HepG2 (cell line): Measurements from ENCODE around the gene IGF1. TPM values are rescaled to one million over a fixed set of nuclear protein-coding genes. Genes with fewer than 3 reads are reported as not detected.

Experiments
- ATAC-seq: fragments of 200-7000 bp; cut with Tn5 transposase; 3 replicates; pipeline ENCODE4 v1.9.1; 2020; ENCODE audit warnings: mild to moderate bottlenecking, moderate library complexity
- BruUV-seq: library from RNA; stranded (reverse); fragments of 400-500 nt; replicated peaks from 2 replicates; lab custom pipeline; 2021; lab: Mats Ljungman, UMichigan
- CTCF ChIA-PET: fragments of 300-600 bp; formaldehyde crosslinking; extraction: SDS; loops from one replicate; lab custom pipeline; 2021; ENCODE audit warnings: low total read pairs, inconsistent platforms, low intra/inter-chr PET ratio; lab: Yijun Ruan, JAX
- POLR2A ChIA-PET: fragments of 350-600 bp; sonication (Branson Sonifier 250); formaldehyde crosslinking; loops from one replicate; lab custom pipeline; 2020; ENCODE audit warnings: antibody characterized with exemption, inconsistent platforms; lab: Yijun Ruan, JAX
- DNase-seq: peaks from one replicate; pipeline ENCODE4 v3.0.0-alpha.2; 2015; ENCODE audit warnings: low spot score
- FAIRE-seq: peaks from 3 replicates; lab custom pipeline; 2011; peaks lifted over from hg19 to GRCh38; lab: Jason Lieb, UNC
- H2AFZ ChIP-seq: one replicate; pipeline ENCODE4 v1.6.1; 2011; ENCODE audit warnings: low read length, inconsistent platforms
- H3K27ac ChIP-seq: fragments of 300-600 bp; 3 replicates; pipeline ENCODE4 v1.8.0; 2011; ENCODE audit warnings: mixed run types, mild to moderate bottlenecking, mixed read lengths, low read length, inconsistent platforms; ENCODE audit not compliant: insufficient read depth; ENCODE audit errors: extremely low read length
- H3K27me3 ChIP-seq, 2 experiments: fragments of 200-600 bp in 1 of 2; 2 replicates in 1 of 2; 3 replicates in 1 of 2; pipeline versions ENCODE4 v1.6.0 to v1.8.0; 2011; ENCODE audit warnings: low read length in 2 of 2, mild to moderate bottlenecking in 2 of 2, moderate library complexity in 2 of 2, inconsistent platforms in 1 of 2; ENCODE audit not compliant: insufficient read depth in 2 of 2, control insufficient read depth in 1 of 2
- H3K36me3 ChIP-seq, 2 experiments: fragments of 200-600 bp in 1 of 2; replicated peaks in 1 of 2; 2 replicates in 1 of 2; 3 replicates in 1 of 2; pipeline versions ENCODE4 v1.5.1 to v1.8.0; 2011; ENCODE audit warnings: low read length in 2 of 2, inconsistent platforms in 1 of 2; ENCODE audit not compliant: insufficient read depth in 2 of 2, control insufficient read depth in 1 of 2
- H3K4me1 ChIP-seq: 2 replicates; pipeline ENCODE4 v1.5.1; 2012; ENCODE audit warnings: low read length, inconsistent platforms; ENCODE audit not compliant: insufficient read depth
- H3K4me2 ChIP-seq: 2 replicates; pipeline ENCODE4 v1.6.0; 2011; ENCODE audit warnings: low read depth, low read length, inconsistent platforms
- H3K4me3 ChIP-seq, 3 experiments: fragments of 200-600 bp in 1 of 3; sonication (generic), shearing (Covaris generic) in 1 of 3; replicated peaks in 1 of 3; 2 replicates each; pipeline ENCODE4 v1.5.1; 2011 to 2016; ENCODE audit warnings: low read length in 3 of 3, inconsistent platforms in 2 of 3, low read depth in 2 of 3, mild to moderate bottlenecking in 2 of 3, control low read depth in 1 of 3, mixed read lengths in 1 of 3; ENCODE audit not compliant: insufficient read depth in 1 of 3
- H3K79me2 ChIP-seq: one replicate; pipeline ENCODE4 v1.6.1; 2011; ENCODE audit warnings: low read length, inconsistent platforms; ENCODE audit not compliant: insufficient read depth
- H3K9ac ChIP-seq: 2 replicates; pipeline ENCODE4 v1.6.0; 2011; ENCODE audit warnings: mild to moderate bottlenecking, low read depth, low read length, inconsistent platforms; ENCODE audit not compliant: insufficient read depth
- H3K9me3 ChIP-seq: 2 replicates; pipeline ENCODE4 v1.5.1; 2012; ENCODE audit warnings: mild to moderate bottlenecking, low read length
- H4K20me1 ChIP-seq: 2 replicates; pipeline ENCODE4 v1.6.0; 2011; ENCODE audit warnings: inconsistent platforms, mild to moderate bottlenecking, low read length, moderate library complexity; ENCODE audit not compliant: insufficient read depth
- ATF7 ChIP-seq, 2 experiments: fragments of 450-650 bp in 1 of 2; sonication (generic) in 1 of 2; formaldehyde crosslinking in 1 of 2; IDR thresholded peaks; 2 replicates each; pipeline versions ENCODE4 v1.4.0 to v1.6.1; 2016 to 2020; ENCODE audit warnings: antibody characterized with exemption in 1 of 2, mild to moderate bottlenecking in 1 of 2, missing genetic modification reagents in 1 of 2
- FLYWCH1 ChIP-seq: sonication (generic); formaldehyde crosslinking; IDR thresholded peaks from 2 replicates; pipeline ENCODE4 v1.8.1; 2023; ENCODE audit warnings: mild to moderate bottlenecking, missing genetic modification reagents
- MAFF ChIP-seq: IDR thresholded peaks from 2 replicates; pipeline ENCODE4 v1.6.1; 2011; ENCODE audit warnings: low read depth, low read length, improper control_type of control experiment
- MAFK ChIP-seq, 2 experiments: IDR thresholded peaks in 1 of 2; conservative IDR thresholded peaks in 1 of 2; 2 replicates each; pipeline ENCODE4 v1.6.1; 2011; ENCODE audit warnings: improper control_type of control experiment in 2 of 2, low read length in 2 of 2
- NFYC ChIP-seq: IDR thresholded peaks from 2 replicates; pipeline ENCODE4 v1.6.1; 2016; ENCODE audit warnings: missing genetic modification reagents, missing compliant biosample characterization
- SRSF9 ChIP-seq: fragments of 200-400 bp; formaldehyde crosslinking; IDR thresholded peaks from 2 replicates; pipeline ENCODE4 v1.6.1; 2018; ENCODE audit warnings: borderline replicate concordance, mild to moderate bottlenecking, low read depth, low read length; ENCODE audit not compliant: insufficient read depth, poor library complexity, severe bottlenecking
- SSRP1 ChIP-seq: IDR thresholded peaks from 2 replicates; pipeline ENCODE4 v1.6.1; 2016; ENCODE audit warnings: control low read depth
- TCF7L2 ChIP-seq: IDR thresholded peaks from 2 replicates; pipeline ENCODE4 v1.6.1; 2011; ENCODE audit warnings: mild to moderate bottlenecking, low read depth, low read length, moderate library complexity
- ZFP36L2 ChIP-seq: sonication (generic); formaldehyde crosslinking; IDR thresholded peaks from 2 replicates; pipeline ENCODE4 v1.4.0; 2020; ENCODE audit warnings: missing genetic modification reagents
- ZNF331 ChIP-seq: sonication (generic); formaldehyde crosslinking; IDR thresholded peaks from 2 replicates; pipeline ENCODE4 v1.4.0; 2020; ENCODE audit warnings: missing genetic modification reagents
- ZNF670 ChIP-seq: sonication (generic); formaldehyde crosslinking; IDR thresholded peaks from 2 replicates; pipeline ENCODE4 v1.8.0; 2022; ENCODE audit warnings: mild to moderate bottlenecking, missing genetic modification reagents, borderline replicate concordance
- ZSCAN20 ChIP-seq: sonication (generic); formaldehyde crosslinking; IDR thresholded peaks from 2 replicates; pipeline ENCODE4 v1.4.0; 2020; ENCODE audit warnings: missing genetic modification reagents, mild to moderate bottlenecking, borderline replicate concordance
- ZSCAN22 ChIP-seq: sonication (generic); formaldehyde crosslinking; IDR thresholded peaks from 2 replicates; pipeline ENCODE4 v1.4.0; 2020; ENCODE audit warnings: mild to moderate bottlenecking, missing genetic modification reagents
- WGBS: methylation state at CpG from one replicate; pipeline ENCODE4 v1.1.6; 2017; ENCODE audit warnings: low lambda C conversion rate; 5-methylcytosine and 5-hydroxymethylcytosine counted together
- in situ Hi-C: cut with HindIII; loops from 2 replicates; pipeline ENCODE4 v1.10.0; 2017; ENCODE audit warnings: low pct_unique_long_range_greater_than_20kb; ENCODE audit not compliant: extremely low pct_ligation_motif_present
- intact Hi-C: fragments of 100-400 bp; cut with micrococcal nuclease; formaldehyde crosslinking; loops from one replicate; pipeline ENCODE4 v1.10.0; 2022; ENCODE audit not compliant: unreplicated experiment
- polyA plus RNA-seq, 8 experiments: library from polyadenylated mRNA; depleted of rRNA in 3 of 8; stranded (reverse) in 7 of 8; unstranded in 1 of 8; fragments of >200 nt; fragmentation: Illumina TruSeq in 4 of 8; extraction: Trizol in 4 of 8; gene quantifications; 2 replicates each; pipeline versions ENCODE4 v1.2.1 to v1.2.3, GENCODE V29; 2011 to 2016; ENCODE audit warnings: low read depth in 4 of 8, missing spikeins in 1 of 8, mixed read lengths in 1 of 8; ENCODE audit not compliant: insufficient read depth in 1 of 8
- total RNA-seq, 5 experiments: library from RNA; depleted of rRNA; stranded (reverse); fragments of >200 nt; fragmentation: Illumina TruSeq; extraction: Trizol; gene quantifications; 2 replicates each; pipeline ENCODE4 v1.2.3, GENCODE V29; 2016; ENCODE audit warnings: low read depth in 1 of 5
- TF ChIP-seq, protein P1 (sequence below): IDR thresholded peaks from 2 replicates; pipeline ENCODE4 v1.6.1; 2016

The IGF1 gene
- total and polyA plus RNA-seq, 2 of the 13 experiments (the other 11 are each of a cell fraction or from before 2014, with no cell fraction given) = not detected

GRCh38 chr12:102479939-102480338 lies 424 bp downstream of the IGF1 start:
- H4K20me1 ChIP-seq = no peaks in the 10 kb centered on the region
- peak; percentile 87 to 96 for TF ChIP-seq MAFK (conservative IDR thresholded peaks at IDR 0.05 in 1 of 2, IDR thresholded peaks at IDR 0.05 in 1 of 2; ENCODE audit: low read length in 2 of 2)
- TF ChIP-seq NFYC (CRISPR knock-in tag) = no peak
- peak; percentile 93 for TF ChIP-seq MAFF
- TF ChIP-seq ZNF670 (CRISPR knock-in tag) = no peak
- no peak for TF ChIP-seq TCF7L2
- intact Hi-C loops = loop anchor here (10.0 kb wide), 1 partner anchor 385 kb away; no protein-coding TSS in a partner anchor
- no peak overlapping the region for H3K4me2 ChIP-seq
- no peaks in the 10 kb centered on the region for H3K4me1 ChIP-seq
- in situ Hi-C loops = loop anchor here (5.0 to 25.0 kb wide), 2 partner anchors 168 to 538 kb away; no protein-coding TSS in a partner anchor
- ATAC-seq (no peak), DNase-seq (no peak), FAIRE-seq (no peak)
- H3K9ac ChIP-seq = no peak overlapping the region
- WGBS = 37% methylated on average over 4 of the region's 4 CpGs
- no peaks in the 10 kb centered on the region for H3K9me3 ChIP-seq
- H2AFZ ChIP-seq = no peak overlapping the region
- no peak overlapping the region for H3K27ac ChIP-seq
- BruUV-seq = no TSS peak
- peaks cover 0 to under 1% of the 10 kb centered on the region in 2 experiments; a peak in 1 of 5 replicates for H3K27me3 ChIP-seq
- H3K4me3 ChIP-seq = no peak overlapping the region
- no peaks in the 10 kb centered on the region for H3K79me2 ChIP-seq
- POLR2A ChIA-PET = no interaction called here
- CTCF ChIA-PET = no interaction called here
- H3K36me3 ChIP-seq = no peaks in the 10 kb centered on the region

DNA sequence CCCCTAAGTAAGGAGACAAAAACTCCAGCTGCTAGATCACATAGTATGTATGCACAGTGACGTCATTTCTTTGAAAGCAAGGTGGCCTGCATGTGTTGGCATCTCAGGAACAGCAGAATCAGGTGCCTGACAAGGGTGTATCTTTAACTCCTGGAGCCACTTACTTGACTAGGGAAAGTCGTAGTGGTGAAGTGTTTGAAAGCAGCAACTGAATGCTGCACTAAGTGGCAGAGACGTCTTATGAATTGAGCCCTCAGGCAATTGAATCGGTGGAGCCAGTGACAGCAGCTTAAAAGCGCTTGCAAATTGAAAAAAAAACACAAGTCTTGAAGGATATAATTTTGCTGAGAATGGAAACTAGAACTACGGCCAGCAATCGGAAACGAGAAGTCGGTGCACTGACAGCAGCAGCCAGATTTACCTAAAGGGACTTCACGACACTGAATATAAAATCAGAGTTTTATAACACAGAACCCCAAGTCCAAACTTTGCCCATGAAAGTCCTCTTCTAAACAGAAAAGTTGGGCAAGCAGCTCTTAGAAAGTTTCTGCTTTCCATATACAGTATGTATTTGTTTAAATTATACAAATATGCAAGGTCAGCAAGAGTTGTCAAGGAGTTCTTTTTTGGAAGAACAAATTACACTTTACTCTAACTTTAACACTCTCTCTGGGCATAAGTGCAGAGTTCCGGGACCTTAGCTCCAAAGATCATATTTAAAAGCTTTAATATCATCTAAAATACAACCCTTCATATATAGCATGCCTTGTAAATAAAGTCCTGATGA lies 1.1 kb downstream of the IGF1 start:
- no peak overlapping the region for H3K27ac ChIP-seq
- no peak for FAIRE-seq
- 47% methylated on average over 11 of the region's 11 CpGs for WGBS
- CTCF ChIA-PET = no interaction called here
- no peak overlapping the region for H3K9ac ChIP-seq
- peaks cover 0 to 1% of the 10 kb centered on the region in 2 experiments; a peak in 1 of 5 replicates for H3K27me3 ChIP-seq
- intact Hi-C loops (no loop called here), in situ Hi-C loops (loop anchor here (25.0 kb wide), 1 partner anchor 167 kb away; no protein-coding TSS in a partner anchor)
- no peaks in the 10 kb centered on the region for H3K9me3 ChIP-seq
- no peak for DNase-seq
- no peaks in the 10 kb centered on the region for H4K20me1 ChIP-seq
- no peak overlapping the region for H2AFZ ChIP-seq
- BruUV-seq = no TSS peak
- no peak for ATAC-seq
- H3K4me2 ChIP-seq = no peak overlapping the region
- no peak overlapping the region for H3K4me3 ChIP-seq
- no peaks in the 10 kb centered on the region for H3K79me2 ChIP-seq
- H3K4me1 ChIP-seq = no peaks in the 10 kb centered on the region
- H3K36me3 ChIP-seq = no peaks in the 10 kb centered on the region
- POLR2A ChIA-PET = no interaction called here
- TF ChIP-seq, protein P1, sequence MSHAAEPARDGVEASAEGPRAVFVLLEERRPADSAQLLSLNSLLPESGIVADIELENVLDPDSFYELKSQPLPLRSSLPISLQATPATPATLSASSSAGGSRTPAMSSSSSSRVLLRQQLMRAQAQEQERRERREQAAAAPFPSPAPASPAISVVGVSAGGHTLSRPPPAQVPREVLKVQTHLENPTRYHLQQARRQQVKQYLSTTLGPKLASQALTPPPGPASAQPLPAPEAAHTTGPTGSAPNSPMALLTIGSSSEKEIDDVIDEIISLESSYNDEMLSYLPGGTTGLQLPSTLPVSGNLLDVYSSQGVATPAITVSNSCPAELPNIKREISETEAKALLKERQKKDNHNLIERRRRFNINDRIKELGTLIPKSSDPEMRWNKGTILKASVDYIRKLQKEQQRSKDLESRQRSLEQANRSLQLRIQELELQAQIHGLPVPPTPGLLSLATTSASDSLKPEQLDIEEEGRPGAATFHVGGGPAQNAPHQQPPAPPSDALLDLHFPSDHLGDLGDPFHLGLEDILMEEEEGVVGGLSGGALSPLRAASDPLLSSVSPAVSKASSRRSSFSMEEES (CRISPR knock-in tag) = no peak
- TF ChIP-seq MAFF (peak; percentile 90), SRSF9 (no peak), ZSCAN20 (CRISPR knock-in tag) (no peak), SSRP1 (no peak), ZNF331 (CRISPR knock-in tag) (no peak), MAFK (conservative IDR thresholded peaks at IDR 0.05 in 1 of 2, IDR thresholded peaks at IDR 0.05 in 1 of 2; ENCODE audit: low read length in 2 of 2) (peak; percentile 88 to 93), ZFP36L2 (CRISPR knock-in tag) (no peak), ZSCAN22 (no peak), ATF7 (IDR thresholded peaks at IDR 0.05) (peak; percentile 96), ATF7 (CRISPR knock-in tag; IDR thresholded peaks at IDR 0.05) (no peak), FLYWCH1 (CRISPR knock-in tag) (no peak)
